Stimulated activated CD8-positive, alpha-beta memory T cell treated with anti-CD3 and anti-CD28 coated beads, Interleukin-4, amount 100 ng/mL, for 4 hours (primary cell): Measurements from ENCODE around the gene PHKA2.

Source experiments
- DNase-seq, 2 donors: peaks; one replicate each; pipeline ENCODE4 v3.0.0-alpha.2; 2020; ENCODE audit warnings: low read depth in 2 of 2, low spot score in 1 of 2

The PHKA2 gene

GRCh38 chrX:18891548-18891945 lies 92.4 kb downstream of the PHKA2 start:
- no peak for DNase-seq

GRCh38 chrX:18890724-18891547 lies 93.0 kb downstream of the PHKA2 start:
- DNase-seq: no peak

GRCh38 chrX:18890049-18890381 lies 93.9 kb downstream of the PHKA2 start:
- no peak for DNase-seq

- no peak for DNase-seq
These were observed 94.4 kb downstream of the PHKA2 start for GRCh38 chrX:18889346-18890048.

GRCh38 chrX:18888281-18888680 lies 95.6 kb downstream of the PHKA2 start:
- DNase-seq: no peak

- DNase-seq: no peak
These were observed 96.1 kb downstream of the PHKA2 start for GRCh38 chrX:18887825-18888212.

- DNase-seq: no peak
These were observed 96.6 kb downstream of the PHKA2 start for GRCh38 chrX:18887177-18887824.

- DNase-seq: no peak
These were observed 97.4 kb downstream of the PHKA2 start for GRCh38 chrX:18886344-18887161.

GRCh38 chrX:18886005-18886343 lies 97.9 kb downstream of the PHKA2 start:
- no peak for DNase-seq

- no peak for DNase-seq
These were observed 98.4 kb downstream of the PHKA2 start for GRCh38 chrX:18885328-18886004.

GRCh38 chrX:18884916-18885315 lies 99.0 kb downstream of the PHKA2 start:
- no peak for DNase-seq

GRCh38 chrX:18883961-18884765 lies 99.8 kb downstream of the PHKA2 start:
- DNase-seq: no peak

- no peak for DNase-seq
These were observed 100.5 kb downstream of the PHKA2 start for GRCh38 chrX:18883234-18883960.

GRCh38 chrX:18879144-18879543 lies 104.8 kb downstream of the PHKA2 start:
- DNase-seq: no peak

- DNase-seq: no peak
These were observed 106.4 kb downstream of the PHKA2 start for GRCh38 chrX:18877469-18877868.

GRCh38 chrX:18875256-18875878 lies 108.5 kb downstream of the PHKA2 start:
- no peak for DNase-seq

- no peak for DNase-seq
These were observed 109.2 kb downstream of the PHKA2 start for GRCh38 chrX:18874560-18875255.

- DNase-seq: no peak
These were observed 110.1 kb downstream of the PHKA2 start for GRCh38 chrX:18873836-18874235.
